Measurements from ENCODE around the gene SPEF1. TPM values are rescaled to one million over a fixed set of nuclear protein-coding genes. Genes with fewer than 3 reads are reported as not detected.

Gene SPEF1
- total and polyA plus RNA-seq, 2 of the 13 experiments (the other 11 are each of a cell fraction or from before 2014, with no cell fraction given): 0.11 to 0.27 TPM

DNA sequence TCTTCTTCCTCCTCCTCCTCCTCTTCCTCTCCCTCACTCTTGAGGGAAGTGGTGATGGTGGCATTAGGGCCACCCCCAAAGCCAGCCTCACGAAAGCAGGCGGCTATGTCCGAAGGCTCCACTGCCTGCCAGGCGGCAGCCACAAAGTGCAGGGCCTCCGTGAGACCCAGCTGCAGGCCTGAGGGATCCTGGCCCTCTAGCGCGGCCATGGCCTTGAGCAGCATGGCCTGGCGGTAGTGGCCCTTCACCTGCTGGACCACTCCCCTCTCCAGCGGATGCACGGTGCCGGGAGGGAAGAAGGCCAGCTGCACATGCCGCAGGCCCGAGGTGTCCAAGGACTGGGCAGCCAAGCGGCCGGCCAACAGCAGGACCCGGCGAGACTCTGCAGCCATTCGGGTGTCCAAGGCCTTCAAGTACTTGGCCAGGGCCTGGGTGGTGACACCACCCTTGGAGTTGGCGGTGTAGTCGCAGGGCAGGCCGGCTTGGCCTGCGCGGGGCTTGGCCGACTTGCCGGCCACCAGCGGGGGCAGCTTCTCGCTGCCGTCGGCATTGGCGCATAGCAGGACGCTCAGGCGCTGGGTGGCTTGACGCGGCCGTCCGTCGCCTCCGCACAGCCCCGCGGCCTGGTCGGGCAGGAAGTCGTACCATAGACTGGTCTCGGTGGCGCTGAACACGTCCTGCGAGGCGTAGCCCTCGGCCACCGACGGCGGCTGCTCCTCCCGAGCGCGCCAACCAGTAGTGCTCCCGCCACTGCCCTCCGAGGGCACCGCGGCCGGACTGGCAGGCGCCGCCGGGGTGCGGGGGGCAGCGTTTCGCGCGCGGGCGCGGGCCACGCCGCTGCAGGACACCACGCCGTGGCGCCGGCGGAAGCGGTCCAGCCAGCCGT, 4.2 kb upstream of the SPEF1 start (continued):
- 0 out of 2 replicates have a peak, but pooled peaks have one; percentile 64 for TF ChIP-seq ZHX2 (IDR thresholded peaks at IDR 0.05; ENCODE audit: low read depth)
- TF ChIP-seq ZHX2 (CRISPR knock-in tag; IDR thresholded peaks at IDR 0.05; ENCODE audit: borderline replicate concordance): no peak
- TF ChIP-seq ZNF672 (CRISPR knock-in tag; IDR thresholded peaks at IDR 0.05): peak; percentile 66; the same call in 1 of the 2 replicates
- no peak for TF ChIP-seq ZFP1 (CRISPR knock-in tag; IDR thresholded peaks at IDR 0.05)
- no peak for TF ChIP-seq ZNF629 (CRISPR knock-in tag; conservative IDR thresholded peaks at IDR 0.05)
- TF ChIP-seq CHCHD3 (CRISPR knock-in tag; IDR thresholded peaks at IDR 0.05): no peak; the same call in 1 of the 2 replicates
- no peak for TF ChIP-seq JUN (CRISPR knock-in tag; IDR thresholded peaks at IDR 0.05)
- TF ChIP-seq HIC2 (CRISPR knock-in tag; IDR thresholded peaks at IDR 0.05; ENCODE audit: low read depth): peak; percentile 41; the same call in 1 of the 2 replicates
- TF ChIP-seq, protein P1, sequence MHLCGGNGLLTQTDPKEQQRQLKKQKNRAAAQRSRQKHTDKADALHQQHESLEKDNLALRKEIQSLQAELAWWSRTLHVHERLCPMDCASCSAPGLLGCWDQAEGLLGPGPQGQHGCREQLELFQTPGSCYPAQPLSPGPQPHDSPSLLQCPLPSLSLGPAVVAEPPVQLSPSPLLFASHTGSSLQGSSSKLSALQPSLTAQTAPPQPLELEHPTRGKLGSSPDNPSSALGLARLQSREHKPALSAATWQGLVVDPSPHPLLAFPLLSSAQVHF (CRISPR knock-in tag; IDR thresholded peaks at IDR 0.05): no peak
- peak; percentile 66; the same call in 1 of the 2 replicates for TF ChIP-seq ZMYM4 (CRISPR knock-in tag; IDR thresholded peaks at IDR 0.05)
- TF ChIP-seq RELA (CRISPR knock-in tag; IDR thresholded peaks at IDR 0.05): no peak
- no peak for TF ChIP-seq GATAD2A (CRISPR knock-in tag; IDR thresholded peaks at IDR 0.05)
- TF ChIP-seq, protein P2, sequence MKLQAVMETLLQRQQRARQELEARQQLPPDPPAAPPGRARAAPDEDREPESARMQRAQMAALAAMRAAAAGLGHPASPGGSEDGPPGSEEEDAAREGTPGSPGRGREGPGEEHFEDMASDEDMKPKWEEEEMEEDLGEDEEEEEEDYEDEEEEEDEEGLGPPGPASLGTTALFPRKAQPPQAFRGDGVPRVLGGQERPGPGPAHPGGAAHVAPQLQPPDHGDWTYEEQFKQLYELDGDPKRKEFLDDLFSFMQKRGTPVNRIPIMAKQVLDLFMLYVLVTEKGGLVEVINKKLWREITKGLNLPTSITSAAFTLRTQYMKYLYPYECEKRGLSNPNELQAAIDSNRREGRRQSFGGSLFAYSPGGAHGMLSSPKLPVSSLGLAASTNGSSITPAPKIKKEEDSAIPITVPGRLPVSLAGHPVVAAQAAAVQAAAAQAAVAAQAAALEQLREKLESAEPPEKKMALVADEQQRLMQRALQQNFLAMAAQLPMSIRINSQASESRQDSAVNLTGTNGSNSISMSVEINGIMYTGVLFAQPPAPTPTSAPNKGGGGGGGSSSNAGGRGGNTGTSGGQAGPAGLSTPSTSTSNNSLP (IDR thresholded peaks at IDR 0.05; ENCODE audit: low read depth, low read length): no peak
- 0 out of 2 replicates have a peak, but pooled peaks have one; percentile 16 for TF ChIP-seq ZNF710 (CRISPR knock-in tag; IDR thresholded peaks at IDR 0.05; ENCODE audit: borderline replicate concordance)
- peak; percentile 87 for TF ChIP-seq MTA1 (CRISPR knock-in tag; IDR thresholded peaks at IDR 0.05; ENCODE audit: borderline replicate concordance)
